Tibial artery (tissue), 4 donors: Measurements from ENCODE around the gene APOL2.

Source experiments
- DNase-seq, 2 donors: peaks; one replicate each; pipeline ENCODE4 v3.0.0-alpha.2; 2019
- H3K27ac ChIP-seq, 2 donors: fragments of 200-600 bp; sonication (generic) in 1 of 2; 1 replicate in 1 of 2; 2 replicates in 1 of 2; pipeline ENCODE4 v1.5.1; 2018 to 2019; ENCODE audit warnings: mild to moderate bottlenecking in 1 of 2
- H3K27me3 ChIP-seq, 2 donors: fragments of 200-600 bp; sonication (generic) in 1 of 2; one replicate each; pipeline versions ENCODE4 v1.5.1 to v1.6.0; 2016 to 2019
- H3K36me3 ChIP-seq, 3 donors: fragments of 200-600 bp; sonication (generic) in 2 of 3; one replicate each; pipeline ENCODE4 v1.5.1; 2016 to 2019; ENCODE audit warnings: mild to moderate bottlenecking in 2 of 3
- H3K4me1 ChIP-seq, 4 donors: fragments of 200-600 bp; sonication (generic) in 2 of 4; 1 replicate in 3 of 4; 2 replicates in 1 of 4; pipeline ENCODE4 v1.5.1; 2016 to 2019
- H3K4me3 ChIP-seq, 2 donors: fragments of 200-600 bp; sonication (generic) in 1 of 2; 1 replicate in 1 of 2; 2 replicates in 1 of 2; pipeline ENCODE4 v1.5.1; 2018 to 2019; ENCODE audit warnings: mild to moderate bottlenecking in 2 of 2
- H3K9me3 ChIP-seq, 3 donors: fragments of 200-600 bp; sonication (generic) in 1 of 3; one replicate each; pipeline ENCODE4 v1.5.1; 2016 to 2019
- intact Hi-C: fragments of 100-400 bp; cut with DNase I; formaldehyde crosslinking; loops from one replicate; pipeline ENCODE4 v1.15.0; 2023; ENCODE audit warnings: low total_unique reads
- TF ChIP-seq, protein P1 (sequence below), 2 experiments: fragments of 200-600 bp in 1 of 2; fragments of 450-650 bp in 1 of 2; IDR thresholded peaks; one replicate each; pipeline ENCODE4 v1.5.1; 2017 to 2019; ENCODE audit warnings: antibody characterized with exemption in 2 of 2, mild to moderate bottlenecking in 1 of 2, moderate library complexity in 1 of 2

Gene APOL2, protein sequence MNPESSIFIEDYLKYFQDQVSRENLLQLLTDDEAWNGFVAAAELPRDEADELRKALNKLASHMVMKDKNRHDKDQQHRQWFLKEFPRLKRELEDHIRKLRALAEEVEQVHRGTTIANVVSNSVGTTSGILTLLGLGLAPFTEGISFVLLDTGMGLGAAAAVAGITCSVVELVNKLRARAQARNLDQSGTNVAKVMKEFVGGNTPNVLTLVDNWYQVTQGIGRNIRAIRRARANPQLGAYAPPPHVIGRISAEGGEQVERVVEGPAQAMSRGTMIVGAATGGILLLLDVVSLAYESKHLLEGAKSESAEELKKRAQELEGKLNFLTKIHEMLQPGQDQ

DNA sequence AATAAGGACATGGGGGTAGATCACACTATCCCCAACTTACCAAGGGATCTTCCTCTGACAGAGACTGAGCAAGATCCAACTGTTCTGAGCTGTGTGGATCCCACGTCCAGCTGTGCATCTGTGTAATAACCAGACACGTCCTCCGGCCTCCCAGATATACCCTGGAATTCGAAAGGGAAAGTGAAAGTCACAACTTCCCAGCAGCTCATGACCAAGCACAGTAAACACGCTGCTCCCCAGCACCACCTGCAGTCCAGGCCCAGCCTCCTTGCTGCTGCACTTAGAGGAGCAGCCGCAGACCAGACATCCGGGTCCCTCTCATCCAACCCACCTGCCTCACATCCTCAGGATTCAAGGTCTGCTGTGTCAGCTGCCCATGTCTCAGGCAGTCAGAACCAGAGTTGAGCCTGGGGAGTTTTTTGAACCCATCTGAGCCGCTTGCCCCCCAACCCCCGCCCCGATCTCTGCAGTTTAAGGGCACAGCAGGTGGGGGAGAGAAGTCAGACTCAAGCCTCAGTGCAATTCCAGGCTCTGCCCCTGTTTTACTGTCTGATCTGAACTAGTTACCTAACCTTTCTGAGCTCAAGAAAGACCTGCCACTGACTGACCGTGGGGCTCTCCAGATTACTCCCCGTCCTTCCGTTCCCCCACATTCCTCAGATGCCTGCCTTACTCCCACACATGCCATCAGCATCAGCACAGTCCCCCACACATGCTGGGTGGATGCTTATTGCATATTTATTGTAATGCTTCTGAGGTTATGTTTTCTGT lies at the start of gene APOL2:
APOL2 (minus strand) TSS at position 127 of the 771 bp plus-strand sequence. CDS start 6,365 bp downstream, outside the sequence.
- Histone ChIP-seq H3K4me1 (peaks cover 0 to 53% (median 37%) of the 10 kb centered on the region in 4 donors), H3K27me3 (no peaks in the 10 kb centered on the region), H3K4me3 (peak within 1 kb of the TSS; percentile 60), H3K9me3 (no peaks in the 10 kb centered on the region), H3K27ac (peak within 1 kb of the TSS; percentile 83 to 87), H3K36me3 (peaks cover 0 to 13% (median 0%) of the 10 kb centered on the region in 3 donors)
- intact Hi-C loops, result no loop called here
- TF ChIP-seq, protein P1, sequence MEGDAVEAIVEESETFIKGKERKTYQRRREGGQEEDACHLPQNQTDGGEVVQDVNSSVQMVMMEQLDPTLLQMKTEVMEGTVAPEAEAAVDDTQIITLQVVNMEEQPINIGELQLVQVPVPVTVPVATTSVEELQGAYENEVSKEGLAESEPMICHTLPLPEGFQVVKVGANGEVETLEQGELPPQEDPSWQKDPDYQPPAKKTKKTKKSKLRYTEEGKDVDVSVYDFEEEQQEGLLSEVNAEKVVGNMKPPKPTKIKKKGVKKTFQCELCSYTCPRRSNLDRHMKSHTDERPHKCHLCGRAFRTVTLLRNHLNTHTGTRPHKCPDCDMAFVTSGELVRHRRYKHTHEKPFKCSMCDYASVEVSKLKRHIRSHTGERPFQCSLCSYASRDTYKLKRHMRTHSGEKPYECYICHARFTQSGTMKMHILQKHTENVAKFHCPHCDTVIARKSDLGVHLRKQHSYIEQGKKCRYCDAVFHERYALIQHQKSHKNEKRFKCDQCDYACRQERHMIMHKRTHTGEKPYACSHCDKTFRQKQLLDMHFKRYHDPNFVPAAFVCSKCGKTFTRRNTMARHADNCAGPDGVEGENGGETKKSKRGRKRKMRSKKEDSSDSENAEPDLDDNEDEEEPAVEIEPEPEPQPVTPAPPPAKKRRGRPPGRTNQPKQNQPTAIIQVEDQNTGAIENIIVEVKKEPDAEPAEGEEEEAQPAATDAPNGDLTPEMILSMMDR (IDR thresholded peaks at IDR 0.05), result peak; percentile 52 to 69
- DNase-seq, result peak; percentile 92 to 95

DNA sequence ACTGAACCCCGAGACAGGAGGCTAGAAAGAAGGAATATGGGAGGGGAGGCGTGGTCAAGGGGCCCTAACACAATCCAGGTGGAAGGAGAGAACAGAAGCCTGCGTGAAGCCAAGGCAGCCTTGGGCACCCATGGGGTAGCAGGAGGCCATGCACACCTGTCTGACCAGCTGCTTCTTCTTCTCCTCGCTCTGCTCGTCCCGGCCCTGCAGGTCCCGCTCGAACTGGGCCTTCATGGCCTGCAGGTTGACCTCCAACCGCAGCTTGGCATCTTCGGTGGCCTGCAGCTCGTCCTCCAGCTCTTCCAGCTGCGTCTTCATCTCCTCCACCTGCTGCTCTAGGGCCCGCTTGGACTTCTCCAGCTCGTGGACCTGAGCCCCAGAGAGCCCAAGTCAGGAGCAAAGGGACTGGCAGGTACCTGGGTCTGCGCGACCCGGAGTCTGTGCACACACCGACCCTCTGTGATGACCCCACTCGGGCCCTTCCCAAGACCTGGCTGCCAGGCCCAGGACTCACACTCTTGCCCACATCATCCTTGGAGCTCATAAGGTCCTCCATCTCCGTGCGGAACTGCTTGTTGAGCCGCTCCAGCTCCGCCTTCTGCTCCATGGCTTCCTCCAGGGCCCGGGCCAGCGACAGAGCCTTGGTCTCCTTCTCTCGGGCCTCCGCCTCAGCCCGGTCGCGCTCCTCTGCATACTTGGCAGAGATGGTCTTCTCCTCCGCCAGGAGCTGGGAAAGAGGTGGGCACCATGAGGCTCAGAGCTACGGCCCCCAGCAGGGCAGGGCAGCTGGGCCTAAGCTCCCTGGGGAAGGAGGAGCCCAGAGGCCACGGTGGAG lies 49.5 kb upstream of the APOL2 start:
- Histone ChIP-seq H3K27ac (no peak overlapping the region), H3K27me3 (no peaks in the 10 kb centered on the region), H3K4me3 (no peak overlapping the region), H3K4me1 (peaks cover 0 to 7% (median 0%) of the 10 kb centered on the region in 4 donors), H3K9me3 (no peaks in the 10 kb centered on the region), H3K36me3 (peaks cover 84 to 97% (median 87%) of the 10 kb centered on the region in 3 donors)
- TF ChIP-seq, protein P1 (IDR thresholded peaks at IDR 0.05), result no peak
- peak in 1 of 2 donors; percentile 67 for DNase-seq
- intact Hi-C loops, result no loop called here

DNA sequence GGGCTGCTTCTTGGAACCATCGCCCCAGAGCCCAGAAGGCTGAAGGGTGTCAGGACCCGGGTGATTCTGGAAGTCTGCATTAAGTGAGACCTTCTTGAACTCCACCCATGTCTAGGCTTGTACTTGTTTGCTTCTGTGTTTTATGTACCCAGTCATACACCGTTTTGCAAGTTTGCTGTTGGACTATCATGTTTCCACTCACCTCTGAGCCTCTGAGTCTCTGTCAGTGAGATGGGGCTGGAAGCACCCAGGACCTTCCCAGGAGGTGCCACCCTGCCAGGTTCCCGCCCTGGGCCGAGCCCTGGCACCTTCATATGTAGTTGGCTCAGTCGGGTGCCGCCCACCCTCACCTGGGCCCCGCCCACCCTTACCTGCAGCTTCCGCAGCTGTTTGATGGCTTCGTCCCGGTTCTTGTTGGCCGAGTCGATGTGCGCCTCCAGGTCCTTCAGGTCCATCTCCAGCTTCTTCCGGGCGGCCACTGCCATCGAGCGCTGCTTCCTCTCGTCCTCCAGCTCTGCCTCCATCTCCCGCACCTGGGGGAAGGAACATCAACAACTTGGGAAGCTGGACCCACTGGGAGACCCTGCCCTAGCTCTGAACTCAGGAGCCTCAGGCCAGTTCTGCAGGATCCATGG lies 48.7 kb upstream of the APOL2 start:
- intact Hi-C loops, result no loop called here
- Histone ChIP-seq H3K27me3 (no peaks in the 10 kb centered on the region), H3K36me3 (peaks cover 84 to 97% (median 87%) of the 10 kb centered on the region in 3 donors), H3K4me1 (peaks cover 0 to 7% (median 0%) of the 10 kb centered on the region in 4 donors), H3K4me3 (no peak overlapping the region), H3K27ac (no peak overlapping the region), H3K9me3 (no peaks in the 10 kb centered on the region)
- DNase-seq, result peak in 1 of 2 donors; percentile 65
- TF ChIP-seq, protein P1 (IDR thresholded peaks at IDR 0.05), result no peak

DNA sequence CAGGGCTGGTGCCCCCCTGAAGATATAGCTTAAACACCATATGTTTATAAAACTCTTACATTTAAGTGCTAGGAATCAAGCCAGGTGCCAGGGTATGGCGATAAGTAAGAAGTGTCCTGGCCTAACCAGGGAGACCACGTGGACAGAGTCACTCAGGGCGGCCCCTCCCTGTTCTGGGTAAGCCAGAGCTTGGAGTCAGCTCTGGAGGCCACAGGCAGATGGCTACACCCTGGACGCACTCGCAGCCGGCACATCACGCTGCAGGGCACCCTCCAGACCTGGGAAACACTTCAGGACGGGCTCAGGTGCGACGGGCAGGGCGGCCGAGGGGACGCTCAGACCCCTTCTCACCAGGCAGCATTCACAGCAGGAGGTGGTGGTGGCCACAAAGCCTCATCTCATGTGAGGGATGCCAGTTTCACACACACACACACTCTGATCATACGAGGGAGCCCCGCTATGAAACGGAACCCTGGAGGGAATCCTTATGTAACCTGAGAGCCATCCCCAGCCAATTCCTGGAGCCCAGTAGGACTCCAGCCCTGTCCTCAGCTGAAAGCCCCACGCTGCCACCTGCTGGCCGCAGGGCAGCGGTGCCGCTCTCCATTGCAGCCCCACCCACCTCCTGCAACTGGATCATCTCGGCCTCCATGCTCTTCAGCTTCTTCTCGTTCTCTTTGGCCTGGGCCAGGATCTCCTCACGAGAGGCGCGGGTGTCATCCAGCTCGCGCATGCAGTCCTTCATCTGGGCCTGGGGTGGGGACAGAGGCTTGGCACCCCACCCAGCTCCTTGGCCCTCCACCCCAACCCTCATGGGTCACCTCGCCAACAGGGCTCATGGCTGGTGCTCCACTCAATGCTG lies 47.0 kb upstream of the APOL2 start:
- H3K4me1 ChIP-seq, result peaks cover 0 to 7% (median 0%) of the 10 kb centered on the region in 4 donors
- TF ChIP-seq, protein P1 (IDR thresholded peaks at IDR 0.05), result peak; percentile 78 to 85
- H3K4me3 ChIP-seq, result no peak overlapping the region
- intact Hi-C loops, result no loop called here
- no peaks in the 10 kb centered on the region for H3K9me3 ChIP-seq
- H3K36me3 ChIP-seq, result peaks cover 86 to 97% (median 87%) of the 10 kb centered on the region in 3 donors
- H3K27me3 ChIP-seq, result no peaks in the 10 kb centered on the region
- H3K27ac ChIP-seq, result peak overlapping the region; percentile 56 to 59
- peak; percentile 76 to 90 for DNase-seq
